GM18519 (cell line): ENCODE measurements around the gene QRICH2.
"Not testable (repeated sequence)": the region's sequence is repeated elsewhere in the genome, so short reads cannot be mapped to it uniquely, and the experiment has no call there.

Experiments used
- ATAC-seq: cut with Tn5 transposase; IDR thresholded peaks from one replicate; pipeline ENCODE4 v1.9.1; 2021; ENCODE audit warnings: mild to moderate bottlenecking, moderate library complexity; ENCODE audit not compliant: unreplicated experiment, low FRiP score

The QRICH2 gene

DNA sequence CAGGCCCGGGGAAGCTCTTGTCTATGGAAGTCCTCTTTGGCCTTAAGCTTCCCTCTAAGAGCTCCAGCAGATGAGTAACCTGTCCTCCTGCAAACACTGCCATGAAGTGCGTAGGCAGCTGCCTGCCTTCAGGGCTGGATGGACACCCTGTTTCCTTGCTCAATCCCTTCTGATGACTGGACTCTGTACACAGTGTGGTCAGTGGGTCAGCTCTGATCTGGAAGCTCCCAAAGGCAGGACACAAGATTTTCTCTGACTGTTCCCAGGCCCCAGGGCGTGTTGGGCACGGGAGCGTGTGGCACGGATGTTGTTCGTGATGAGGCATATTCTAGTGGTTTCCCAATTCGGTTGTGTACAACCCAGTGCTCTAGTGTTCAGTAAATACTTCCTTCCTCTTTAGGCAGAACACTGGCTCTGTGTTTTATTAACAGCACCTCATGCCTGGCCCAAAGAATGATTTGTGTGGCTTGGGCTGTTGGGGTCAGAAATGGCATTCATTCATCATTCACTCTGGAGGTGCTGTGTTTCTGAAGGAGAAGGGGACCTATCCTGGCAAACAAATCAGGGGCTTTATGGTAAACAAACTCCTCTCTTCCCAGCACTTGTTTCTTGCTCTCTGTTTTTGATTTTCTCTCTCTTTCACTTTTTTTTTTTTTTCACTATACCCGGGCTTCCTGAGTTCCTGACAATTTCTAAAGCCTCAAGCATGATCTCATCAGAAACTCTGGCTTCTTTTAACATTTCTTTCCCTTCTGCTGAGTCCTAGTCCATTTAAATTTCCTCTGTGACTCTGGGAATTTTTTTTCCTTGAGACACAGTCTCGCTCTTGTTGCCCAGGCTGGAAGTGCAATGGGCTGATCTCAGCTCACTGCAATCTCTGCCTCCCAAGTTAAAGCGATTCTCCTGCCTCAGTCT, 55.8 kb downstream of the QRICH2 start:
- ATAC-seq, result no peak

DNA sequence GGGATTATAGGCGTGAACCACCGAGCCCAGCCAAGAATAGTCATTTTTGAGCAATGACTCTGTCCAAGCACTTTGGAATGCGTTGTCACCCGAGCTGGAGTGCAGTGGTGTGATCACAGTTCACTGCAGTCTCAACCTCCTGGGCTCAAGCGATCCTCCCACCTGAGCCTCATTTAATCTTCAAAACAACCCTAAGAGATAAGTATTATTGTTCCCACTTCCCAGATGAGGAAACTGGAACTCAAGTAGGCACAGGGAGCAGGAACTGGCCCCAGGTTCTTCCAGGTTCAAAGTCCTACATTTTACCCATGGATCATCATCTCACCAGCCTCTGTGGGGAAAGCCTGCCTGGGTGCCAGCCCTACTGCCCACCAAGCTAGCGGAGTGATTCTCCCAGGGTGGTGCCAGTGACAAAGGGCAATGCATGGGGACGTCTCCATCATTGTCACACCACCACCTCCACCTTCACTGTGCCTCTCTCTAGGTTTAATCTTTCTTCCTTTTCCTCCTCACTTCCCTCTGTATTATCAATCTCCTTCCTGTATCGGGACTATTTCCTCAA, 56.5 kb downstream of the QRICH2 start:
- no peak for ATAC-seq

DNA sequence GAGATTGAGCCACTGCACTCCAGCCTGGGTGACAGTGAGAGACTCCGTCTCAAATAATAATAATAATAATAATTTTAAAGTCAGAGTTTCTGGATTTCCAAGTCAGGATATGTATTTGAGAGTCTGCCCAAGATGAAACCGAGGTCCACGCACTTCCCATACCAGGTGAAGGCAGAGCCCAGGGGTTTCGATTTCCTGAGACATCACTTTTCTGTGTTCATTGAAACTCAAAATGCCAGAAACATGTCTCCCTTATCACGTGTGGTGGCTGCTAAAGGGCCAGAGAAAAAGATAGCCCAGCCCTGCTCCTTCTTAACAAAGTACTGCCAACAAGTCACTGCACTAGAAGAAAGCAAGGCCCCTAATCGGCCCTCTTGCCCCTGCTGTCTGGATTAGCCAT, 57.9 kb downstream of the QRICH2 start:
- no peak for ATAC-seq

DNA sequence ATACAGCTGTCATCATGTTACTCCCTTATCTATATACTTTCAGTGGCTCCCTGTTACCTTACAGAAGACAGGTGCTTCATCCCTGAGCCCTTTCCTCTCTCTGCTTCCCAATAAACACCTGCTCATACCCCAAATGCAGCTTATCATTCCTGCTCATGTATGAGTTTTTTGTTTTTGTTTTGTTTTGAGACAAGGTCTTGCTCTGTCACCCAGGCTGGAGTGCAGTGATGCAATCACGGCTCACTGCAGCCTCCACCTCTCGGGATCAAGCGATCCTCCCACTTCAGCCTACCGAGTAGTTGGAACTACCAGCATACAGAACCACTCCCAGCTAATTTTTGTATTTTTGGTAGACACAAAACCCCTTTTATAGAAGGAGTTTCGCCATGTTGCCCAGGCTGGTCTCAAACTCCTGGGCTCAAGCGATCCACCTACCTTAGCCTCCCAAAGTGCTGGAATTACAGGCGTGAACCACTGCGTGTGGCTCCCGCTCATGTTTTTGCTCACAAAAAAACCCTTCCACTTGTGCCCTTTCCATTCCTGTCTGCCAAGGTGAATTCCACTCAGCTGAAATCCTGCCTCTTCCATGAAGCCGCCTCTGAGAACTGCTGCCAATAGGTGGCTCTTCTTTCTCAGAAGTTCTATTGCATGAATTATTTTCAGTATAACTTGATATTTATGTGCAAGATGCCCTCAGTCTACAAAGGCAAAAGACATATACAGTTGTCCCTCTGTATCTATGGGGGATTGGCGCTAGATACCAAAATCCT, 59.9 kb downstream of the QRICH2 start:
- ATAC-seq, result no peak

DNA sequence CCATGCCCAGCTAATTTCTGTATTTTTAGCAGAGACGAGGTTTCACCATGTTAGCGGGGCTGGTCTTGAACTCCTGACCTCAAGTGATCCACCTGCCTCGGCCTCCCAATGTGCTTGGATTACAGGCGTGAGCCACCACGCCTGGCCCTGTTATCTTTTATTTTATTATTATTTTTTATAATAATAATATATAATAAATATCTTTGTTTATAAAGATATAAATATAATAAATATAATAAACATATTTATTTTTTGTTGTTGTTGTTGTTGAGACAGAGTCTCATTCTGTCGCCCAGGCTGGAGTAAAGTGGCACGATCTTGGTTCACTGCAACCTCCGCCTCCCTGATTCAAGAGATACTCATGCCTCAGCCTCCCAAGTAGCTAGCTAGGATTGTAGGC, 60.8 kb downstream of the QRICH2 start:
- ATAC-seq, result no peak

- ATAC-seq, result peak; percentile 74
These were observed 61.7 kb downstream of the QRICH2 start for GRCh38 chr17:76246080-76247066.

- not testable (repeated sequence) for ATAC-seq
These were observed 63.4 kb downstream of the QRICH2 start for GRCh38 chr17:76244721-76245120.

DNA sequence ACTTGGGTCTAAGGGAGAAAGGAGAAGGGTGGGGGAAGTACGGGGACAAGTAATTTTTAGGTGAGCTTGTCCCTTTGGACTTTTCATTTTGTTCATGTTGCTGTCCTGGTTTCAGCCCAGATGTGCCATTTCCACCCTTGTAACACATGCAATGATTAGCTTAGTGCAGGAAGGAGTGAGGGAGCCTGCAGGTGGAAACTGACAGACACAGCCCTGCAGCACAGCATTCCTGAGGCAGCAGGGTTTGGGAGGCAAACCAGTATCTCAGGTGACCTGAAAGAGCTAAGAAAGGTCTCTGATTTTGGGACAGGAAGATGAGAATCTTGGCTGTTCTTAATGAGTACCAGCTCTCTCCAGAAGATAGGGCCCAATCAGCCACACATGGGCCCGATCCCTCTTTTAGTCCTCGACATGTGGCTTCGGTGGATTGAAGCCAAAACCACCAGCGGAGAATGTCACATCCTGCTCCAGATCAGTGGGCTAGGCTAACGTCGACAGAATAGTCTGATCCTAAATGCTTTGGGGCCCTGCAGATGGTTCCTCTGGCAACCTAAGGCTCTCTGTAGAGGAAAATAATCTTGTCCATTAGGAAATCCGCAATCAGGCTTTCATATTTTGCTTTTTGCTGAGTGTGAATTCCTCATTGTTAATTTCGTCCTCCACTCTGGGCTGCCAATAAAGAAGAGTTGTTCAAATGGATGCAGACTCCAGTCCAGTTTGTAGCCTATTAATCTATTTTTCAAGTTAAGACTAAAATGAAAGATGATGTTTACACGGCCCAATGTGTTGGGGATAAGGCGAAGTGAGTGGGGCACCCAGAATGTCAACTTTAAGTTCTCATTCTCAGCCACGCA, 64.0 kb downstream of the QRICH2 start:
- ATAC-seq, result no peak

GRCh38 chr17:76241691-76242255, 66.3 kb downstream of the QRICH2 start:
- no peak for ATAC-seq

DNA sequence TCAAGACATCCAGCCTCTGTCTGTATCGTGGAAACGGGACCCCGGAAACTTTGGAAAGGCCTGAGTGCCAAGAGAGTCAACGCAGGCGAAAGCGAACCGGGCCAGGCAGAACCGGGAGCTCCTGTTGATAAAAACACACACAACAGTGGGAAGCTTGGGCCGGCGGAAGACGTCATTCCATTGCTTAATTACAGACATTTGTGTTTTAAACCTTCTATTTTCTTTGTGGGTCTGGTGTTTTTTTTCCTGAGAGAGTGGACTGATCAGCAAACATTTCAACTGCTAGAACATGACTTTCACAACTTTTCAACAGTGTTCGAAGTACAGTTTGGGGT, 66.9 kb downstream of the QRICH2 start:
- ATAC-seq, result no peak

GRCh38 chr17:76240461-76241203, 67.4 kb downstream of the QRICH2 start, which contains the start of gene RNF157:
RNF157 (minus strand) TSS chr17:76240493; CDS start chr17:76240240, 253 bp downstream.
- ATAC-seq, result no peak

- ATAC-seq, result no peak
These were observed 68.4 kb downstream of the QRICH2 start for GRCh38 chr17:76239538-76240274.

DNA sequence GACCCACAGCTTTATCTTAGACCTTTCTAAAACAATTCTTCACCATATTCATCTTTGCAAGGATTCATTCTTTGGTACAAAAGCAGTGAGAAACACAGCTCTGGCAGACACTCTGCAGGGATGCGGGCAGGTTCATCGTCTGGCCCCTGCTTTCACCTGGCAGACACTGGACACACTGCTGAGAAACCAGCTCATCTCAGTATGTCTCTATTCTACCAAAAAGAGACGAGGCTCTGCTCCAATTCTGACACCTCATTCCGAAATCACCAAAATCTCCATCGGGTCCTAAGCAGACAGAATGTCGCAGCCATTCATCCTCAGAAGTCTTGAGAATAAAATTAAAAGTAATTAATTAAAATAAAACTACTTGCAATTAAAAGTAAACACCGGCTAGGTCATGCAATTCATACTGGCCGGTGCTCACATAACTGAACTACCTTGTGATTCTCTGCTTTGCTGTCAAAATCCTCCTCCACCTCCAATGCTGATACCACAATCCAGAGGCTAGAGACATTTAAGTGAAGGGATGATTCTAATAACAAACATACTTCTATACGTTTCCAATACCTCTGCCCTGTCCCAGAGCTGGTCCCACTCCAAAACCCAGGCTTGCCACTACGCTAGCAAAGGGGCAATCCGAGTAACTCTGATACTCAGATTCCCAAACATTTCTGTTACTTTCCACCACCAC, 69.1 kb downstream of the QRICH2 start:
- ATAC-seq, result no peak

DNA sequence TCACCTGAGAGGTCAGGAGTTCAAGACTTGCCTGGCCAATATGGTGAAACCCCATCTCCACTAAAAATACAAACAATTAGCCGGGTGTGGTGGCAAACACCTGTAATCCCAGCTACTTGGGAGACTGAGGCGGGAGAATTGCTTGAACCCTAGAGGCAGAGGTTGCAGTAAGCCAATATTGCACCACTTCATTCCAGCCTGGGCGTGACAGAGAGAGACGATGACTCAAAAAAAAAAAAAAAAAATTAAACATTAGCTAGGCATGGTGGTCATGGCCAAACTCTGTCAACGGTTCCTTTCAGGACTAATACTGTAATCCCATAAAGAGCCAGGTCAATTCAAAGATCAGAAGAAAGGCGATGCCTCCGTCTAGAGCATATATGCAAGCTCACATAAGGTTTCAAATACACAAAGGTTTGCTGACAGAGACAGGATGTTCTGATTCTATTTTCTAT, 70.2 kb downstream of the QRICH2 start:
- no peak for ATAC-seq

- no peak for ATAC-seq
These were observed 71.5 kb downstream of the QRICH2 start for GRCh38 chr17:76236603-76237002.

GRCh38 chr17:76235883-76236282, 72.2 kb downstream of the QRICH2 start:
- no peak for ATAC-seq

DNA sequence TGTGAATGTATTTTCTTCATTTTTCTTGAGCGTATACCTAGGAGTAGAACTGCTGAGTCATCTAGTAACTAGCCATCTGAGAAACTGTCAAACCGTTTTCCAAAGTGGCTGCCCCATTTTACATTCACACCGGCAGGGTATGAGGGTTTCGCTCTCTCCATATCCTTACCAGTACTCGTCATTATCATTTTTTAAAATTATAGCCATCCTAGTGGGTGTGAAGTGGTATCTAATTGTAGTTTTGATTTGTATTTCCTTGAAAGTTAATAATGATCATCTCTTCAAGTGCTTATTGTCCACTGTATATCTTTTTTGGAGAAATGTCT, 73.8 kb downstream of the QRICH2 start:
- no peak for ATAC-seq
